AG10803 (cell line): ENCODE data around the gene RPL22L1.

ENCODE experiments used
- DNase-seq: peaks from one replicate; pipeline ENCODE4 v3.0.0; 2010; ENCODE audit warnings: low read depth
- H3K4me3 ChIP-seq: 2 replicates; pipeline ENCODE4 v1.5.1; 2011; ENCODE audit warnings: mild to moderate bottlenecking, low read length, control low read depth
- TF ChIP-seq, protein P1 (sequence below): conservative IDR thresholded peaks from 2 replicates; pipeline ENCODE4 v1.5.1; 2011; ENCODE audit warnings: mild to moderate bottlenecking, low read length, control low read depth, inconsistent platforms

RPL22L1 gene

DNA sequence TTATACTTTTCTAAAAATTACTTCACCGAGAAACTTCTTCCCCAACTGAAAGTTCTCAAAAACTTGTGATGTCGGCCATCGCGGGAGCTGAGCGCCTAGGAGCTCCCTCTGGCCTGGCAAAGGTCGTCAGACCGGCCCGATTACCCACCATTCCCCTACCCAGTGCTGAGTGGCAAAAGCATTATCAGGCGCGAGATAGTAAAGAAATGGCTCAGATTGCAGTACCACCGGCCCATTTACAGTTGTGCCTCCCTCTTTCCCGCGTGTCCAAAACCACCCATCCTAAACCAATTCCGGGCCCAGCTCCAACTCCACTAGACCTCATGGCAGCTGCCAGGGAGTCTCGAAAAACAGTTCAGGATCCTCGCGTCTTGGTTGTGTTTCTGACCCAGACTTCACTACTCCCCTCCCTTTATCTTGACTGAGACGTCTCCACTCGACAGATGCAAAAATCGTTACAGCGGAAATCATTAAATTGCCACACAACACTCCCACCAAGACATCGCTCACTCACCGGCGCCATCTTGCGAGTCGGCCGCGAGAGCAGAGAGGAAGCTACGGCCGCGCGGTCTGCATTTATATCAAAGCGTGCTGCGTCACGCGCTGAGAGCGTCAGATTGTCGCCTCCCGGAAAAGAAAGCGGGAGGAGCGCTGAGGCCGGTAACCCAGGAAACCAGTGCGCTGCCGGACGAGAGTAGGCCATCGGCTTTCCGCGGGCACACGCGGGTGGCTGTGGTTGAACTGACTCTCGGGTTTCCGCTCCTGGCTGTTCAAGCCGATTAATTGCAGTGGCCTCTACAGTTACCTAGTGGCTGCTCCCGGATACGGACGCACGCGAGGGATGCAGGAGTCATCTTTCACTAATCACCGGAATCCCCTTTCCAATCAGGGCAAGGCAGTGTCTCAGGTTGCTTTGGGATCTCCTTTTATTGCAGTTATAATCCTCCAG is at the start of gene RPL22L1:
Gene RPL22L1 (minus strand): TSS at position 551 of the 949 bp plus-strand sequence. CDS start 28 bp downstream, at position 523.
- TF ChIP-seq, protein P1, sequence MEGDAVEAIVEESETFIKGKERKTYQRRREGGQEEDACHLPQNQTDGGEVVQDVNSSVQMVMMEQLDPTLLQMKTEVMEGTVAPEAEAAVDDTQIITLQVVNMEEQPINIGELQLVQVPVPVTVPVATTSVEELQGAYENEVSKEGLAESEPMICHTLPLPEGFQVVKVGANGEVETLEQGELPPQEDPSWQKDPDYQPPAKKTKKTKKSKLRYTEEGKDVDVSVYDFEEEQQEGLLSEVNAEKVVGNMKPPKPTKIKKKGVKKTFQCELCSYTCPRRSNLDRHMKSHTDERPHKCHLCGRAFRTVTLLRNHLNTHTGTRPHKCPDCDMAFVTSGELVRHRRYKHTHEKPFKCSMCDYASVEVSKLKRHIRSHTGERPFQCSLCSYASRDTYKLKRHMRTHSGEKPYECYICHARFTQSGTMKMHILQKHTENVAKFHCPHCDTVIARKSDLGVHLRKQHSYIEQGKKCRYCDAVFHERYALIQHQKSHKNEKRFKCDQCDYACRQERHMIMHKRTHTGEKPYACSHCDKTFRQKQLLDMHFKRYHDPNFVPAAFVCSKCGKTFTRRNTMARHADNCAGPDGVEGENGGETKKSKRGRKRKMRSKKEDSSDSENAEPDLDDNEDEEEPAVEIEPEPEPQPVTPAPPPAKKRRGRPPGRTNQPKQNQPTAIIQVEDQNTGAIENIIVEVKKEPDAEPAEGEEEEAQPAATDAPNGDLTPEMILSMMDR: peak; percentile 29; the same call in 1 of the 2 replicates
- peak; percentile 94 for DNase-seq
- peak within 1 kb of the TSS; percentile 91 for H3K4me3 ChIP-seq

DNA sequence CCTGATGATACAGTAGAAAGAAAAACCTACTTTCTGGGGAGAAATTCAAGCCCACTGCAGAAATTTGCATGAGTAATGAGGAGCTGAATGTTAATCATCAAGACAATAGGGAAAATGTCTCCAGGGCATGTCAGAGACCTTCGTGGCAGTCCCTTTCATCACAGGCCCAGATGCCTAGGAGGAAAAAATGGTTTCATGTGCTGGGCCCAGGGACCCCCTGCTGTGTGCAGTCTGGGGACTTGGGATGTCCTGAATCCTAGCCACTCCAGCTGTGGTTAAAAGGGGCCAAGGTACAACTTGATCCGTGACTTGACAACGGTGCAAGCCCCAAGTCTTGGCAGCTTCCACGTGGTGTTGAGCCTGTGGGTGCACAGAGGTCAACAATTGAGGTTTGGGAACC is 48.7 kb upstream of the RPL22L1 start:
- no peak overlapping the region for H3K4me3 ChIP-seq
- no peak for DNase-seq
- TF ChIP-seq, protein P1: no peak

DNA sequence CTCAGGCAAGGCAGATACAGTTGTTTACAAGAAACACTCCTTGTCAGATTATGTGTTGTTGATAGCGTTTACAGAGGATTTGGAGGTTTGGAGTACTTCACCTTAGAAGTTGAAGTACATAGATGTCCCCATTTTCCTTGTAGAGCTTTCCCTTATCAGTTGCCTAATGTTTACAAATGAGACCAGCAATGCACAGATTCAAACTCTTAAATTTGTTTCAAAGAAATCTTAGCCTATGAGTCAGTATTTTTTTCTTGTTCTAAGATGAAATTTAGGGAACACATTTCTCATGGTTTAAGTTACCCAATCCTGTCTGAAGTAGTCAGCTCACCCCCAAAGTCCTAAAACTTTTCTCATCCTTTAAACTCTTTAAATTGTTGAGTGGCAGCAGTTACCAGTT is 44.7 kb upstream of the RPL22L1 start:
- no peak overlapping the region for H3K4me3 ChIP-seq
- DNase-seq: no peak
- TF ChIP-seq, protein P1: no peak

DNA sequence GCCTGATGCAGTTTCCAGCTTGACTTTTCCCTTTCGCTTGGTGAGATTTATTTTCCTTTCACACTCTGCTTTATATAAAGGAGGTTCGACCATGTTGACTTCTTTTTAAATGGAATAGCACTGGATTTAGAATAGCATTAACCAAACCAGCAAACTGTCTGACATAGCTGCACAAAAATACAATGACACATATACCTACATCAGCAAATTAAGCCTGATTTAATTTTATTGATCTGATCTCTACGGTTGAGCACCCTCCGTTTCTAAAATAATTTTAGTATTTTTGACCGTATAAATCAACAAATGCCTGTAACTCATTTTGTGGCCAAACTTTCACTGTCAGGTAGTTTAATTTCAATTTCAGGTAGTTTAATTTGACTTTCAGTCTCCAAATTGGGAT is 44.2 kb upstream of the RPL22L1 start:
- H3K4me3 ChIP-seq: no peak overlapping the region
- DNase-seq: no peak
- TF ChIP-seq, protein P1: no peak

DNA sequence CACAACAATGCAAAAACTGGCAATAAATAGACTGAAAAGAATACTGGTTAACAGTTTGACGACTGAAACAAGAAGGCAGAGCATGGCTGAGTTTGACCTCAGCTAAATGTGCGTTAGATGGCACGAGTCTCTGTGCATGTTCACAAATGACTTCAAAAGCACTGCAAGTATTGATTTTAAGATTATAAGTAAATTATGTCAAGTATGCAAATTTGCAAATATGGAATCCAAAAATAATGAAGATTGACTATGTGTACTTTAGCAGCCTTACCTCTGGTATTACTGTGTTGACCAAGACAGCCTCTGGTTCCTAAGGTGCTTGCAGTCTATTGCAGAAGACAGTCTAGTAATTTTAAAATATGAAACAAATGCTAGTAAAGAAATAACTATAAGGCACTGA is 41.1 kb upstream of the RPL22L1 start:
- no peak overlapping the region for H3K4me3 ChIP-seq
- TF ChIP-seq, protein P1: no peak
- DNase-seq: no peak

DNA sequence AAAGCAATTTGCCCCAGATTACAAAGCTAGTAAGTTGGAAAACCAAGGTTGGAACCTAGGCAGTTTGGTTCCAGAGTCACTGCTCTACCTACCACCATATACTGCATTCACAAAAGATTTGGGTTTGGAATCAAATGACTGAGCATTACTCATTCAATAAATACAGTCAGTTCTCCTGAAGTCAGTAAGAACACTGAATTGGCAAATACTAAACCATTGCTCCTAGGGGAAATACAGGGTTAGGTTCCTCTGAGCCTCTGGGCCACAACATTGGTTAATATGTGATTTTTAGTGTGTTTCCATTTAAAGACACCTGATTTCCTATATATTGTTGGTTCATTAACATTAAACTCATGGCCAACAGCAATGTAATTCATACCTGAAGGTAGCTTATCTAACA is 40.5 kb upstream of the RPL22L1 start:
- DNase-seq: no peak
- H3K4me3 ChIP-seq: no peak overlapping the region
- TF ChIP-seq, protein P1: no peak

DNA sequence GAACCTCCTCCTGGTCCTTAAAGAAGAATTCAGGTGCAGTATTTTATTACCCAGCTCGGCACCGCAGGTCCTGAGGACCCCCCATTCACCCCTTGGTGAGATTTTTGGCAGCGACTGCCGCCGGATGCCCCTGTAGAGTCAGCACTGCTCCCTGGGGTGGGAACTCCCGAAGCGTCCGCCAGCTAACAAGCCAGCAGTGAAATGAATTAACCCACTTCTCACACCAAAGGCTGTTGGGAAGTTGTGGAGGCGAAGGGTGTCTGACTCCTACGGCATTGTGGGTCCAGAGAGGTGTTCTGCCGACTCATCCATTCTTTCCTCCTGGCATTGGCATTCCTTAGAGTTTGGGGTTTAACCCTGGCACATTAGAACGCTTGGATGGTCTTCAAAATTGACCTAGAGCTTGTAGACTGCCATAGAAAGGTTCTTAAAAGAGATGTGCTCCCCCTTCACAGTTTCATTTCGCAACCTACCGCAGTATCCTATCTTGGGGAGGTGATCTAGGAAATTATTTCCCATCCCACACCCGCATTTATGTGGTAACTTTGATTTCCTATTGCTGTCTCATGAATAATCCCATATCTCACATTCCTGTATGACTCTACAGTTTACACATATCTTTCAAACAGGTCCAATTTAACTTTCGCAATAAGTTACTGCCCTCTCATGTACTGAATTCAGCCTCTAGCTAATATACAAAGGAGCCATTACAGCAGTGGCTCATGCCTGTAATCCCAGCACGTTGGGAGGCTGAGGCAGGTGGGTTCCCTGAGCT is 39.3 kb upstream of the RPL22L1 start:
- DNase-seq: peak; percentile 92
- no peak overlapping the region for H3K4me3 ChIP-seq
- TF ChIP-seq, protein P1: no peak
